HG03045 (cell line): ENCODE measurements around the gene RGS11.

ENCODE experiments used
- ATAC-seq: cut with Tn5 transposase; IDR thresholded peaks from one replicate; pipeline ENCODE4 v1.9.1; 2021; ENCODE audit warnings: mild to moderate bottlenecking, moderate library complexity; ENCODE audit not compliant: unreplicated experiment

The RGS11 gene

DNA sequence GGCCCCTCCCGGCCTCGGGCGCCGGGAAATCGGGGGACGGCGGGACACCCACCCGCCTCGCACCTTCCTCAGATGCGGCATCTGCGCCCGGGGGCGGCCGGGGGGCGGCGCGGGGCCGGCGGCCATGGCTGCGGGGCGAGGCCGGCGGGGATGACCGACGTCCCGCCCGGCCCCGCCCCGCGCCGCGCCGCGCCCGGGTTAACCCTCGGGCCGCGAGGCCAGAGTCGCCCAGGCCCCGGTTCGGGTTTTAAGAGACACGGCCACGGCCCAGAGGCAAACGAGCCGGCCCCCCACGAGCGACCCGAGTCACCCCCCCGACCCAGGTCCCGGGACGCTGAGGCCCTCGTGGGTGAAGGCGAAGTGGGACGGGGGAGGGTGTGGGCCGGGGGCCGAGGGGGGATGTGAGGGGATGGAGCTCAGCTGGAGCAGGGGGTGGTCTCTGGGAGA, at the start of gene RGS11:
TSS of gene RGS11 (minus strand) at position 159 of the 447 bp plus-strand sequence. CDS start at position 126, 33 bp downstream.
- no peak for ATAC-seq

DNA sequence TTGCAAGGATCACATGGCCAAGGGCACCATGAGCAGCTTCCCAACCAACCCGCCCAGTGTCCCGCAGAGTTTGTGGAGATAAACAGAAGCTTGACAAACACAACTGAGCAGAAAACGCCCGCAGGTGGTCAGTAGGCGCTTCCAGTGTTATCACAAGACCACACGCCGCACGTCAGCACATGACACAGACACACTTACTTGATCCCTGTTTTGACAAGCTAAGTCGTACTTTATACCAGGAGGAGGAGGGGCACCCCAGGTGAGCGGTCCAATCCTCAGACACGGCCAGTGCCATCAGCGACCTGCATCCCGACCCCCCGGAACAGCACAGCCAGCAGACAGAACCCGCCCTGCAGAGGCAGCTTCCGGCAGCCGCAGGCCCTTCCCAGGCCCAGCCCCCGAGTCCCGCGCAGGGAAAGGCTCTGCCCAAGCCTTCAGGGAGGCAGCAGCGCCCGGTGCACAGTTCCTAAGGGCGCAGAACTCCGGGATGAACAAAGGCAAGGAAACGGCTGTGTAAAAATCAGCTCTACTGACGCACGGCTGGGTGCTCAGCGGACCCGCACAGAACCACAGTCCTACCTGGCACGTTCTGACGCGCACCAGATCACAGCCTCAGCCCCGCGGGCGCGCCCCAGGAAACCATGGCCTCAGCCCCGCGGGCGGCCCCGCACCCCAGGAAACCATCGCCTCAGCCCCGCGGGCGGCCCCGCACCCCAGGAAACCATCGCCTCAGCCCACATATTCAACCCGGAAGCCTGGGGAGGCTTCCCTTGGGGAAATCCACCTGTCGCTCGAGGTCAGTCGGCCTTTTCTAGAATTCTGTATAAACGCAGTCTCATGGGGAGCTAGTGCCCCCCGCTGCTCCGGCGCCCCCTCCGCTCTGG, 48.9 kb upstream of the RGS11 start:
- no peak for ATAC-seq

- no peak for ATAC-seq
Observed at GRCh38 chr16:324201-324450, 48.4 kb upstream of the RGS11 start.

GRCh38 chr16:322476-323143, 46.9 kb upstream of the RGS11 start:
- ATAC-seq, result no peak

- no peak for ATAC-seq
Observed at GRCh38 chr16:321532-321931, 45.8 kb upstream of the RGS11 start.

DNA sequence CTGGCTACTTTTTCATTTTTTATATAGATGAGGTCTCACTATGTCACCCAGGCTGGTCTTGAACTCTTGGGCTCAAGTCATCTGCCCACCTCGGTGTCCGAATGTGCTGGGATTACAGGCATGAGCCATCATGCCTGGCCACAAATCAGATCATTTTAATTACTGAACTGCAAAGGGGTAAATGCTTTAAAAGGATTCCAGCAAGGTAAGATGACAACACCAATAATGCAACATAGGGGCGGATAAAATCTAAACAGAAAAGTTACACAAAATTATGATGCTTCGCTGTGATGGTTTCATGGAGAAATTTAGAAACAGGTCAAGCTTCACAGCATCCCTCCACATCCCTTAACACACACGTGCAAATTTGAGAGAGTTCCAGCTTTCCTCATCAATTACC, 44.5 kb upstream of the RGS11 start:
- ATAC-seq, result no peak

- ATAC-seq, result no peak
Observed at GRCh38 chr16:318628-319027, 42.9 kb upstream of the RGS11 start.

DNA sequence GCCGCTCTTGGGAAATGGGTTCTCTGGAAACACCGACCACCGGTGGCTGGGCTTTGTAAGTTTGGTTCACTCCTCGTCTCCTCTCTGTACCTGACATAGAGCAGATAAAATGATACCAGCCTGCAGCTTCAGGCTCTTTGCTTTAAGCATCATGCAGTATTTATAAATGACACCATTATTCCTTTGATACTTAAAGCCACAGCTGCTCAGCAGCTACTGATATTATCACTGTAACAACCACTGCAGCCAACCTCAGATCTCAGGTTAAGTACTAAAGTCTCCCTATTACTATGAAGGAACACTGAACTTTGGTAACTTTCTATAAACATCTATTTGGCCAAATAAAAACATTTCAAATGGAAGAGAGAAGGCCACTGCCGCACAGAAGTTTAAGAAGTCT, 41.8 kb upstream of the RGS11 start:
- ATAC-seq, result no peak

- ATAC-seq, result no peak
Observed at GRCh38 chr16:316741-317464, 41.2 kb upstream of the RGS11 start.

DNA sequence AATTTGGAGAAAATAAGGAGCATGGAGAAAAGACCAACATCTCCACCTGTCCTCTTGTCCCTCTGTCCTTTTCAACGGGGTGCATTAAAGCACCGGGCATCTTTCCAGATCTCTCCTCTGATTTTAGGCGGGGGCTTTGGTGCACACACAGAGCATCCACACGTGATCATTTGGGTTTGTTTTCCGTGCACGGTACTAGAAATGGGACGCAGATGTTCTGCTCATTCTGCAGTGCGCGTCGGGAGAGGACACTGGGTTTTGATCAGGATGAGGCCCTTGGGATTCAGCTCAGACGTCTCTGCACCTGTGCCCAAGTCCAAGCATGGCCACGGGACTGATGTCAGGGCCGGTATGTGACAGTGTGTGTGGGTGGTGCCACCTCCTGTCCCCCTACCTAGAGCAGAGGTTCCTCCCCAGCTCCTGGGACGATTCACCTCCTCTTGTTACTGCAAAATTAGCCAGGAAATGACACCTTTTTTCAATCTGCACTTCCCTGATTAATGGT, 39.1 kb upstream of the RGS11 start:
- no peak for ATAC-seq

DNA sequence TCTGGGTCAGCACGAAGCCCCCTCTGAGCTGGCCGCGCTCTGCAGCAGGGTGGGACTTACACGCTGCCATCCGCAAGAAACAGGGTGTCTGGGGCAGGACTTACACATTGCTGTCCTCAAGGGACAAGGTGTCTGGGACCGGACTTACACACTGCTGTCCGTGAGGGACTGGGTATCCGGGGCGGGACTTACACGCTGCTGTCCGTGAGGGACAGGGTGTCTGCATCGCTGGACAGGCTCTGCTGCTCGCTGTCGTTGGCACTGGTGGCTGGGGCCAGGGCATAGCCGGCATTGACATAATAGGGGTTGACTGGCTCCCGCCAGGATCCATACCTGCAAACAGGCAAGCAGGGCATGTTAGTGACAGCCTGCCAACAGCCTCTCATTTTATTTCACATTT, 38.6 kb upstream of the RGS11 start:
- ATAC-seq, result no peak

DNA sequence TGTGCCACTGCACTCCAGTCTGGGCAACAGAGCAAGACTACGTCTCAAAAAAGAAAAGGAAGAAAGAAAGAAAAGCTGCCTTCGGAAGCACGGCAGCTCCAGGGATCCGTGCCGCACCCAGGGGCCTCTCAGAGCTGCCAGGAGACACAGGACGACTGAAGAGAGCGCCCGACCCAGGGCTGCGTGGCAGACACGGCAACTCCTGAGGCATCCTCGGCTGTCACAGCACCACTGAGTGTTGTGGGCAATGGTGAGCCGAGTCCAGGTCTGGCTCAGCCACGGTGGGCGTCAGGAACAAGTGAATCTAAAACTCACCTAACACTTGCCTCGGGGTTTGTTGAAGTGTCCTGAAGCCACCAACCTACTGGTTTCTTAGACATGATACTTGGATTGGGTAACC, 36.0 kb upstream of the RGS11 start:
- ATAC-seq, result no peak

DNA sequence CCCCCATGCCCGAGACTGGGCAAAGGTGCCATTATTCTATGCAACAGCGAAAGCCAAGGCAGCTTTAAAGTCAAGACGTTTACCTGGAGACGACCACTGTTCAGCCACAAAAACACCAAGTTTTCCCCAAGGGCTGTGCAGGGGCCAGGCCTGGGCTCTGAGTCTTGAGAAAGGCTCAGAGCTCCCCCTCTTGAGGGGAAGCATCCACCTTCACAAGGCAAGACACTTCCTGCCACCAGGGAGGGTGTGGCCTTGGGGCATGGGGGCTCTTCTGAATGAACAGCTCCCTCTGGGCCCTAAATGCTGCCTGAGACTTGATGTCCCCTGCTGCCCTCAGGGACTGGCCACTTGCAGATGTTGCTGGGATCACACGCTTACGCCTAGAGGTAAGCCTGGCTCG, 33.7 kb upstream of the RGS11 start:
- no peak for ATAC-seq

- no peak for ATAC-seq
Observed at GRCh38 chr16:307691-308312, 32.1 kb upstream of the RGS11 start.

GRCh38 chr16:306911-307370, 31.2 kb upstream of the RGS11 start:
- no peak for ATAC-seq

DNA sequence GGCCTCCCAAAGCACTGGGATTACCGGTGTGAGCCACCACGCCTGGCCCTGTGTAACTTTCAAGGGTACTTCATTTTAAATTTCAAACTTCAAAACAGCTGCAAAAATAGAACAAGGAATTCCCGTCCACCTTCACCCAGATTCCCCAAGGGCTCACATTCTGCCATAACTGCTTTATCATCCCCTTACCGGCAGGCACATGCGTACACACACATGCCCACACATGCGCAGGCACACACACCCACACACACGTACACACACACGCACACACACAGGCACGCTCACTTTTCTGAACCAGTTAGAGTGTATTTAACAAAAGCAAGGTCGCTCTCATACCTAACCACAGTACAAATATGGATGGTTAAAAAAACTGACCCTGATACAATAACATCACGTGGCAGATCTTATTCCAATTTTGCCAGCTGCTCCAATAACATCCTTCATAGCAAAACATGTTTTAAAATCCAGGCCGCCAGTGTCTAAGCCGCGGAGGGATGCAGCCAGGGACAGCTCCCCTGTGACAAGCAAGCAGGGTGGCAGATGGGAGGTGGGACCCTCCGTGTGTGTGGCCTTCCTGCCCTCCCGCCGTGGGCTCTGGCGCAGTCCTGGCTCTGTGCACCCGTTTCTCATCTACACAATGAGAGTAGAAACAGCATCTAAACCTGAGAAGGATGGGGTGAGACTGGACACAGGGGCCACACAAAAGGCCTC, 30.3 kb upstream of the RGS11 start:
- ATAC-seq, result no peak

- no peak for ATAC-seq
Observed at GRCh38 chr16:303760-304505, 28.2 kb upstream of the RGS11 start.

GRCh38 chr16:301950-302349, 26.2 kb upstream of the RGS11 start:
- ATAC-seq, result no peak

DNA sequence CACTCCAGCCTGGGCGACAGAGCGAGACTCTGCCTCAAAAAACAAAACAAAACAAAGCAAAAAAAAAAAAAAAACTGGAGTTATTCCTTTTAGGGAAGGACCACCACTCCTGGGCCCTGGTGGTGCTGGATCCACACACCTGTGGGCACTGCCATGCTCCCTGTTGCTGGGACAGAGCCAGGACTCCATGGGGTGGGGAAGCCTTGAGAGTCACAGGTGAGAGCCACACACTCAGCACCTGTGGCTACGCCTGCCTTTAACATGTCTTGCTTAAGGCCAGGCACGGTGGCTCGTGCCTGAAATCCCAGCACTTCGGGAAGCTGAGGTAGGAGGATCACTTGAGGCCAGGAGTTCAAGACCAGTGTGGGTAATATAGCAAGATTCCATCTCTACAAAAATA, 25.5 kb upstream of the RGS11 start:
- no peak for ATAC-seq

DNA sequence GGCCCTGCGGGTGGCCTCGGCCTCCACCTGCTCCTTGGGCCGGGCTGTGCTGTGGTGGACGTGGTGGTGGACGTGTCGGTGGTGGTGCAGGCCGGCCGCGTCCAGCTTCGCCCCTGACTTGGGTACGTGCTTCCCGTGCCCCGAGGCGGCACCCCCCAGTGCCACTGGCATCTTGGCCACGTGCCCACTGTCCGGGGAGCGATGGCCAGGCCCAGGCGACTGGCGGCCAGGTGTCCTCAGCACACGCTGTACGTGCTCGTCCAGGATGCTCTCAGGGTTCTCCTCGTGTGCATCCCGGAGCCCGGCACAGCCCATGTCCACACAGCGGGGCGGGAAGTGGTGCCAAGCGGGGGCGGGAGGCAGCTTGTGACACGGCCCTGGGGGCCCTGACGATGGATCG, 22.1 kb upstream of the RGS11 start:
- ATAC-seq, result no peak
